AG09309 (cell line): ENCODE results near the gene SH2D4B.

Experiments used
- DNase-seq: peaks from one replicate; pipeline ENCODE4 v3.0.0-alpha.2; 2010; ENCODE audit warnings: low read depth
- H3K4me3 ChIP-seq: 2 replicates; pipeline ENCODE4 v1.5.1; 2011; ENCODE audit warnings: mild to moderate bottlenecking, low read depth, low read length, moderate library complexity; ENCODE audit not compliant: control insufficient read depth
- CTCF ChIP-seq: IDR thresholded peaks from 2 replicates; pipeline ENCODE4 v1.5.1; 2011; ENCODE audit warnings: mild to moderate bottlenecking, low read depth, low read length, inconsistent platforms; ENCODE audit not compliant: insufficient read depth, control insufficient read depth; ENCODE audit errors: missing control alignments

SH2D4B gene

DNA sequence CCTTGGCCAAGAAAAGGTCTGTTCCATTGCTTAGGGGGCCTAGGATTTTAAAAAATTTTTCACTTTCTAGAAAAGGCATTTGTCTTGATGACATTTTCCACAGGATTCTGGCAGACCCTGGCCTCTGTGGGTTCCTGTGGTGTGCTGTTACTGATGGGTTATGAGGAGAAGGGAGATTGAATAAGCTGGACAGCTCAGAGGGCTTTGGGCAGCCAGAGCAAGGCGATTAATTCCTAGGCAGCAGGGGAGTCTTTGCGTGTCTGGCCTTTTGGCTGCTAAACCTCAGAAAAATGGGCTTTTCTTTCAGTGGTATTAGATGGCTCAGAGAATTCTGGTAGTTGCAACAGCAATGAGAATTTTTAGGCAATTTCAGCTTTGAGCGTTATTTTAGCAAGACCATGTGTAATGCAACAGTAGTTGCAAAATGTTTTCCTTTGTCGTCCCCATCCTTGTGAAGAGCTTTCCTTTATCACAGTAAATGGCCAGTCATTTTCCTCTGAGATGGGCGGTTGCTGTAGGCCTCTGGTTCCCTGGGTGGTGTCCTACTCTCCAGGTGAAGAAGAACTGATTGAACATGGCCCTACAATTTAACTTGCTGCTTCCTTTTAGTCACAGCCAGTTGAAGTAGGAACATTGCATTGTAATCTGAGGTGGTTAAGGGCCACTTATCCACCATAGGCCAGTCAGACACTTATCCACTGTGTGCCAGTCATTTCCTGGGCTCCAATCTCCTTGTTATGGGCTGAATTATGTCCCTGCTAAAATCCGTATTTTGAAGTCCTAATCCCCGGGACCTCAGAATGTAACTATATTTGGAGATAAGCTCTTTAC is 43.2 kb downstream of the SH2D4B start:
- TF ChIP-seq CTCF = no peak
- DNase-seq = no peak
- H3K4me3 ChIP-seq = no peak overlapping the region

GRCh38 chr10:80581469-80581835 is 43.8 kb downstream of the SH2D4B start:
- H3K4me3 ChIP-seq = no peak overlapping the region
- no peak for DNase-seq
- TF ChIP-seq CTCF = no peak

- no peak overlapping the region for H3K4me3 ChIP-seq
- no peak for TF ChIP-seq CTCF
- no peak for DNase-seq
These were observed 44.7 kb downstream of the SH2D4B start for GRCh38 chr10:80582286-80582960.

DNA sequence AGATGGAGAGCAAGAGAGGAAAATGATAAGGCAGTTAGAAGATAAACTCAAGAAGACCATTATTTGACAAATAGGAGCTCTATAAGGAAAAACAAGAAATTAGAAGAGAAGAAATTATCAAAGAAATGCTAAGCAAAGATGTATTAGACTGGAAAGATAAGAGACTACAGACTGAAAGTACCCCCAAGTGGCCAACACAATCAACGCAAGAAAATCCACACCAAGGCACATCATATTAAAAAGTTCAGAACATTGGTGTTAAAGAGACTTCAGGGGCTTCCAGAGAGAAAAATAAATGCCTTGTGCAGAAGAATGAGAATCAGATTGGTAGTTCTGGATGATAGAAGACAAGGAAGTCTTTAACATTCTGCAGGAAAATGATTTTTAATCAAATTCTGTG is 46.0 kb downstream of the SH2D4B start:
- DNase-seq = no peak
- H3K4me3 ChIP-seq = no peak overlapping the region
- TF ChIP-seq CTCF = no peak

- DNase-seq = no peak
- H3K4me3 ChIP-seq = no peak overlapping the region
- no peak for TF ChIP-seq CTCF
These were observed 48.1 kb downstream of the SH2D4B start for GRCh38 chr10:80585812-80586211.

DNA sequence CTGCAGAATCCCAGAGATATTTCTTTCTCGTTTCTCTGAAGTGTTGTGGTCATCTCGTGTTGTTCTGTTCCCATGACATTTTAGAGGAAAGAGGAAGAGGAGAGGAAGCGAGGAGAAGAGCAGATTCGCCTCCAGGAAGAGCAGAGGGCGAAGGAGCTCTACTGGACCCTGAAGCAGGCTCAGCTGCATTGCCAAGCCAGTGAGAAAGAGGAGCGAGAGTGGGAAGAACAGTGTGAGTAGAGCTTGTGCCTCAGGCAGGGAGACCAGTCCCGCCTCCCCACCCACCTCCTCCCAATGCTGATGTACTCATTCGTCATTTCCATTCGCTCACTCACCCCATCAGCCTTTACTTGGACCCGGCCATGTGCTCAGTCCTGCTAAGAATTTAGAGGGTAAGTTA is 50.8 kb downstream of the SH2D4B start:
- no peak overlapping the region for H3K4me3 ChIP-seq
- no peak for DNase-seq
- no peak for TF ChIP-seq CTCF
